ENCODE results near the gene CDK14. TPM values are rescaled to one million over a fixed set of nuclear protein-coding genes. Genes with fewer than 3 reads are reported as not detected.

The CDK14 gene
- total and polyA plus RNA-seq, 2 donors (not counting 1 experiment from before 2014, with no cell fraction given) = 23.6 to 41.1 TPM

DNA sequence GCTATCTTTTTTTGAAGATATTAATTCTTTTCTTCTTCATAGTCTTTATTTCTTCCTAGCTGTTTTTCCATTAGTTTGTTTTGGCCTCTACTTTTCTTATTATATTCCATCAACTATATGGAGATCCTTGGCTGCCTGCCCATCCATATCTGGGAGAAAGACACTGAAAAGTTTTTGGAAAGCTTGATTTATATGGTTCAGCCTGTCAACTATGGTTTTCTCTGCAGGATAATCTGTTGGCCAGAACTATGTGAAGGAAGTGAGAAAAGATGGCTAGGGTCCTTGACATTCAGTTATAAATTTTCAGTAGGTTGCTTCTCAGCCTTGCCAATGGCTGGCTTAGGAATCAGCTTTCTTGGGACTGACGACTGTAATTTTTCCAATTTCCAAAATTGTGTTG is 10.0 kb upstream of the CDK14 start:
- H3K4me2 ChIP-seq (ENCODE audit: extremely low read depth, insufficient read depth, low read length) = no peak overlapping the region
- no peaks in the 10 kb centered on the region for H3K36me3 ChIP-seq (ENCODE audit: control insufficient read depth, insufficient read depth, low read length)
- no peaks in the 10 kb centered on the region for H3K27me3 ChIP-seq (ENCODE audit: control insufficient read depth, insufficient read depth, low read length)
- H2AFZ ChIP-seq (ENCODE audit: low read length) = no peak overlapping the region
- DNase-seq (ENCODE audit: low read depth in 2 of 2) = no peak
- H3K9me3 ChIP-seq (ENCODE audit: control insufficient read depth, insufficient read depth, low read depth, low read length) = no peaks in the 10 kb centered on the region
- H4K20me1 ChIP-seq (ENCODE audit: control insufficient read depth, extremely low read depth, insufficient read depth, low read length) = no peaks in the 10 kb centered on the region
- no peak overlapping the region for H3K9ac ChIP-seq (ENCODE audit: insufficient read depth, low read length)
- H3K4me1 ChIP-seq (ENCODE audit: control insufficient read depth, extremely low read depth, insufficient read depth, low read length) = no peaks in the 10 kb centered on the region
- TF ChIP-seq EZH2 (IDR thresholded peaks at IDR 0.05; ENCODE audit: low read length, missing control alignments) = no peak
- TF ChIP-seq, protein P1, sequence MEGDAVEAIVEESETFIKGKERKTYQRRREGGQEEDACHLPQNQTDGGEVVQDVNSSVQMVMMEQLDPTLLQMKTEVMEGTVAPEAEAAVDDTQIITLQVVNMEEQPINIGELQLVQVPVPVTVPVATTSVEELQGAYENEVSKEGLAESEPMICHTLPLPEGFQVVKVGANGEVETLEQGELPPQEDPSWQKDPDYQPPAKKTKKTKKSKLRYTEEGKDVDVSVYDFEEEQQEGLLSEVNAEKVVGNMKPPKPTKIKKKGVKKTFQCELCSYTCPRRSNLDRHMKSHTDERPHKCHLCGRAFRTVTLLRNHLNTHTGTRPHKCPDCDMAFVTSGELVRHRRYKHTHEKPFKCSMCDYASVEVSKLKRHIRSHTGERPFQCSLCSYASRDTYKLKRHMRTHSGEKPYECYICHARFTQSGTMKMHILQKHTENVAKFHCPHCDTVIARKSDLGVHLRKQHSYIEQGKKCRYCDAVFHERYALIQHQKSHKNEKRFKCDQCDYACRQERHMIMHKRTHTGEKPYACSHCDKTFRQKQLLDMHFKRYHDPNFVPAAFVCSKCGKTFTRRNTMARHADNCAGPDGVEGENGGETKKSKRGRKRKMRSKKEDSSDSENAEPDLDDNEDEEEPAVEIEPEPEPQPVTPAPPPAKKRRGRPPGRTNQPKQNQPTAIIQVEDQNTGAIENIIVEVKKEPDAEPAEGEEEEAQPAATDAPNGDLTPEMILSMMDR (conservative IDR thresholded peaks at IDR 0.05 in 1 of 2, IDR thresholded peaks at IDR 0.05 in 1 of 2; ENCODE audit: low read depth in 1 of 2, low read length in 2 of 2) = no peak
- H3K27ac ChIP-seq (ENCODE audit: insufficient read depth, low read length) = no peak overlapping the region
- no peak overlapping the region for H3K4me3 ChIP-seq (replicated peaks in 1 of 4; ENCODE audit: control extremely low read depth in 1 of 4, insufficient read depth in 1 of 4, low read depth in 3 of 4, low read length in 4 of 4)
- H3K79me2 ChIP-seq (ENCODE audit: control insufficient read depth, insufficient read depth, low read length) = no peaks in the 10 kb centered on the region

DNA sequence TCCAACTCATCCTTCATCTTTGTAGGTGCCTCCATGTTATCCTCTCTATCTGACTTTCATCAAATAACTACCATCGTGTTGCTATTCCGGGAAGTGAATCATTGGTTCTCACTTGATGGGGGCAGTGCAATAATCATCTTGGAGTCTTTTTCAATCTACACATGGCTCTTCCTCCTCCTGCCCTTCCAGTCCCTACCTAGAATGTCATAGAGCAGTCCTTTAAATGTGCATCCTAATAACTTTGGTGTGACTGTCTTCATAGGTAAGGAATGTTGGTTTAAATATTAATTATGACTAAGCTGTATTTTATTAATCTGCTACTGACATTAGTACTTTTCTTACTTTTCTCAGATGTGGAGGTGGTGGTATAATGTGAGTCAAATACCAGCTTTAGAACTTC is 8.4 kb upstream of the CDK14 start:
- Histone ChIP-seq H3K79me2 (ENCODE audit: control insufficient read depth, insufficient read depth, low read length) (no peaks in the 10 kb centered on the region), H3K4me3 (replicated peaks in 1 of 4; ENCODE audit: control extremely low read depth in 1 of 4, insufficient read depth in 1 of 4, low read depth in 3 of 4, low read length in 4 of 4) (no peak overlapping the region), H3K36me3 (ENCODE audit: control insufficient read depth, insufficient read depth, low read length) (no peaks in the 10 kb centered on the region), H3K4me1 (ENCODE audit: control insufficient read depth, extremely low read depth, insufficient read depth, low read length) (no peaks in the 10 kb centered on the region), H3K9me3 (ENCODE audit: control insufficient read depth, insufficient read depth, low read depth, low read length) (no peaks in the 10 kb centered on the region), H3K9ac (ENCODE audit: insufficient read depth, low read length) (no peak overlapping the region), H3K4me2 (ENCODE audit: extremely low read depth, insufficient read depth, low read length) (no peak overlapping the region), H2AFZ (ENCODE audit: low read length) (no peak overlapping the region), H3K27ac (ENCODE audit: insufficient read depth, low read length) (no peak overlapping the region), H3K27me3 (ENCODE audit: control insufficient read depth, insufficient read depth, low read length) (no peaks in the 10 kb centered on the region), H4K20me1 (ENCODE audit: control insufficient read depth, extremely low read depth, insufficient read depth, low read length) (no peaks in the 10 kb centered on the region)
- no peak for TF ChIP-seq EZH2 (IDR thresholded peaks at IDR 0.05; ENCODE audit: low read length, missing control alignments)
- TF ChIP-seq, protein P1 (conservative IDR thresholded peaks at IDR 0.05 in 1 of 2, IDR thresholded peaks at IDR 0.05 in 1 of 2; ENCODE audit: low read depth in 1 of 2, low read length in 2 of 2) = no peak
- no peak for DNase-seq (ENCODE audit: low read depth in 2 of 2)

DNA sequence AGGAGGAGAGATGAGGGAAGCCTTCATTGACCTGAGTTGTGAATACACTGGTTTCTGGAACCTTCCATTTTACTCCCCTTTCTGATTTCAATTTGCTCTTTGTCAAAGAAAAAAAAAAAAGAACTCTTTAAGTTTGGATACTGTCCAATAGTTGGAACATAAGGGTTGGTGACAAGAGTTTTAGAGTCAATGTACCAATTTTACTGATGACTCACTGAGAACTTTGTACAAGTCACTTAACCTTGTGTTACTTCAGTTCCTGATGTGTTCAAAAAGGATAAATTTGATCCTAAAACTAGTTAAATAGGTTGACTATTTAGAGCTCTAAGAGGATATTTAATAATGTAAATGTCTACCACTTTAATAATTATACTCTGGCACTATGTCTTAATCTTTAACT is 4.1 kb upstream of the CDK14 start:
- Histone ChIP-seq H3K27ac (ENCODE audit: insufficient read depth, low read length) (no peak overlapping the region), H2AFZ (ENCODE audit: low read length) (no peak overlapping the region)
- peak in 1 of 2 donors; percentile 37 for DNase-seq (ENCODE audit: low read depth in 2 of 2)

More for the DNA sequence above, 4.1 kb upstream of the CDK14 start:
- Histone ChIP-seq H3K4me3 (replicated peaks in 1 of 4; ENCODE audit: control extremely low read depth in 1 of 4, insufficient read depth in 1 of 4, low read depth in 3 of 4, low read length in 4 of 4) (no peak overlapping the region), H3K9ac (ENCODE audit: insufficient read depth, low read length) (no peak overlapping the region), H3K4me1 (ENCODE audit: control insufficient read depth, extremely low read depth, insufficient read depth, low read length) (peaks cover 6% of the 10 kb centered on the region), H4K20me1 (ENCODE audit: control insufficient read depth, extremely low read depth, insufficient read depth, low read length) (no peaks in the 10 kb centered on the region), H3K4me2 (ENCODE audit: extremely low read depth, insufficient read depth, low read length) (no peak overlapping the region), H3K27me3 (ENCODE audit: control insufficient read depth, insufficient read depth, low read length) (no peaks in the 10 kb centered on the region), H3K36me3 (ENCODE audit: control insufficient read depth, insufficient read depth, low read length) (no peaks in the 10 kb centered on the region), H3K9me3 (ENCODE audit: control insufficient read depth, insufficient read depth, low read depth, low read length) (no peaks in the 10 kb centered on the region), H3K79me2 (ENCODE audit: control insufficient read depth, insufficient read depth, low read length) (peaks cover 5% of the 10 kb centered on the region)
- TF ChIP-seq, protein P1 (conservative IDR thresholded peaks at IDR 0.05 in 1 of 2, IDR thresholded peaks at IDR 0.05 in 1 of 2; ENCODE audit: low read depth in 1 of 2, low read length in 2 of 2) = no peak
- no peak for TF ChIP-seq EZH2 (IDR thresholded peaks at IDR 0.05; ENCODE audit: low read length, missing control alignments)

All from fibroblast of lung (primary cell).